ENCODE measurements around the gene OR1I1. TPM values are rescaled to one million over a fixed set of nuclear protein-coding genes. Genes with fewer than 3 reads are reported as not detected.

OR1I1 gene, protein sequence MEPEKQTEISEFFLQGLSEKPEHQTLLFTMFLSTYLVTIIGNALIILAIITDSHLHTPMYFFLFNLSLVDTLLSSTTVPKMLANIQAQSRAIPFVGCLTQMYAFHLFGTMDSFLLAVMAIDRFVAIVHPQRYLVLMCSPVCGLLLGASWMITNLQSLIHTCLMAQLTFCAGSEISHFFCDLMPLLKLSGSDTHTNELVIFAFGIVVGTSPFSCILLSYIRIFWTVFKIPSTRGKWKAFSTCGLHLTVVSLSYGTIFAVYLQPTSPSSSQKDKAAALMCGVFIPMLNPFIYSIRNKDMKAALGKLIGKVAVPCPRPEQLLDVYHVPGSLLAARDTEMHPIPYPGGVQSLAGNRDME
- total RNA-seq (ENCODE audit: low replicate concordance): not detected in 2 replicates

DNA sequence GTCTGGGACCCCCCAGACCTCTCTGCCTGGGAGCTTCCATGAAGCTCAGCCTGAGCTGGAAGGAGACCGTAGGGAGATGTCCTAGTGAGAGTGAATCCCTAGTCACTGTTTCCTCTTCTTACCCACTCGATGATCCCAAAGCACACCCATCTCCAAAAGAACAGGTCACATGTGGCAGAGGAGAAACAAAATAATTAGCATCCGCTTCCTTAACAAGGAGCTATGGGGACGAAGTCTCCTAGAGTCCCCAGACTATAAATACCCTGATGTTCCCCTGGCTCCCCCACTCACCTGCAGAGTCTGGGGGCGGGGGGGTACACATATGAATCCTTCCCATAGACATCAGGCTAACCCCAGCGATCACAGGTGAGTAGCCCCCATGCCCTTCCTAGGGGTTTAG lies at the start of gene OR1I1:
Gene OR1I1, plus strand, starts transcription at position 301 of the 400 bp plus-strand sequence. CDS start 4,855 bp downstream, outside the sequence.
- Mint-ChIP-seq H3K27ac (no peak within 1 kb of the TSS), H3K9me3 (no peaks in the 10 kb centered on the region), H3K36me3 (no peaks in the 10 kb centered on the region), H3K27me3 (ENCODE audit: insufficient read depth, low read depth) (peaks cover 12% of the 10 kb centered on the region), H3K4me1 (no peaks in the 10 kb centered on the region), H3K4me3 (no peak within 1 kb of the TSS)
- no peak within 1 kb of the TSS for H3K27ac ChIP-seq
- H3K9me3 ChIP-seq (ENCODE audit: low read depth): no peaks in the 10 kb centered on the region
- H3K36me3 ChIP-seq: no peaks in the 10 kb centered on the region
- no peak within 1 kb of the TSS for H2AFZ ChIP-seq (replicated peaks)
- no peaks in the 10 kb centered on the region for H3K4me1 ChIP-seq
- H3F3A ChIP-seq (ENCODE audit: low read depth): no peaks in the 10 kb centered on the region
- no peak for DNase-seq (ENCODE audit: low spot score)
- H3K4me3 ChIP-seq: no peak within 1 kb of the TSS
- TF ChIP-seq, protein P1, sequence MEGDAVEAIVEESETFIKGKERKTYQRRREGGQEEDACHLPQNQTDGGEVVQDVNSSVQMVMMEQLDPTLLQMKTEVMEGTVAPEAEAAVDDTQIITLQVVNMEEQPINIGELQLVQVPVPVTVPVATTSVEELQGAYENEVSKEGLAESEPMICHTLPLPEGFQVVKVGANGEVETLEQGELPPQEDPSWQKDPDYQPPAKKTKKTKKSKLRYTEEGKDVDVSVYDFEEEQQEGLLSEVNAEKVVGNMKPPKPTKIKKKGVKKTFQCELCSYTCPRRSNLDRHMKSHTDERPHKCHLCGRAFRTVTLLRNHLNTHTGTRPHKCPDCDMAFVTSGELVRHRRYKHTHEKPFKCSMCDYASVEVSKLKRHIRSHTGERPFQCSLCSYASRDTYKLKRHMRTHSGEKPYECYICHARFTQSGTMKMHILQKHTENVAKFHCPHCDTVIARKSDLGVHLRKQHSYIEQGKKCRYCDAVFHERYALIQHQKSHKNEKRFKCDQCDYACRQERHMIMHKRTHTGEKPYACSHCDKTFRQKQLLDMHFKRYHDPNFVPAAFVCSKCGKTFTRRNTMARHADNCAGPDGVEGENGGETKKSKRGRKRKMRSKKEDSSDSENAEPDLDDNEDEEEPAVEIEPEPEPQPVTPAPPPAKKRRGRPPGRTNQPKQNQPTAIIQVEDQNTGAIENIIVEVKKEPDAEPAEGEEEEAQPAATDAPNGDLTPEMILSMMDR (IDR thresholded peaks at IDR 0.05): no peak
- TF ChIP-seq EZH2 (IDR thresholded peaks at IDR 0.05) (no peak), EZH2phosphoT487 (IDR thresholded peaks at IDR 0.05) (no peak)
- no peak within 1 kb of the TSS for H3K4me2 ChIP-seq
- H3K79me2 ChIP-seq (ENCODE audit: low read depth): no peaks in the 10 kb centered on the region
- H4K20me1 ChIP-seq (ENCODE audit: low read depth): no peaks in the 10 kb centered on the region
- H3K27me3 ChIP-seq: peaks cover 31% of the 10 kb centered on the region
- no peak within 1 kb of the TSS for H3K9ac ChIP-seq

DNA sequence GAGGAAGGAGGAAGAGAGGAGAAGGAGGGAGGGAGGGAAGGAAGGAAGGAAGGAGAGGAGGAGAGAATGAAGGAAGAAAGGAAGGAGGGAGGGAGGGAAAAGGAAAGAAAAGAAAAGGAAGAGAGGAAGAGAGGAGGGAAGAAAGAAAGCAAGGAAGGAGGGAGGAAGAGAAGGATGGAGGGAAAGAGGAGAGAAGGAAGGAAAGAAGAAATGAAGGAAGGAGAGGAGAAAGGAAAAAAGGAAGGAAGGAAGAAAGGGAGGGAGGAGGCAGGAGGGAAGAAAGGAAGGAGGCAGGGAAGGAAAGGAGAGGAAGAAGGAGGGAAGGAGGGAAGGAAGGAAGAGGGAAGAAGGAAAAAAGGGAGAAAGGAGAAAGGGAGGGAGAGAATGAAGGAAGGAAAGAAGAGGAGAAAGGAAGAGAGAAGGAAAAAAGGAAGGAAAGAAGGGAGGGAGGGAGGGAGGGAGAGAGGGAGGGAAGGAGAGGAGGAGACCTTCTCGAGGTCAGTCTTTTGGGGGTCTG lies 46.2 kb upstream of the OR1I1 start:
- Mint-ChIP-seq H3K4me1 (peaks cover 3% of the 10 kb centered on the region), H3K27ac (no peak overlapping the region), H3K27me3 (ENCODE audit: insufficient read depth, low read depth) (peaks cover 10% of the 10 kb centered on the region), H3K36me3 (no peaks in the 10 kb centered on the region), H3K9me3 (no peaks in the 10 kb centered on the region), H3K4me3 (no peak overlapping the region)
- Histone ChIP-seq H3K4me1 (no peaks in the 10 kb centered on the region), H3K36me3 (no peaks in the 10 kb centered on the region), H3K27ac (no peak overlapping the region), H3K4me2 (no peak overlapping the region), H3K4me3 (no peak overlapping the region), H4K20me1 (ENCODE audit: low read depth) (no peaks in the 10 kb centered on the region), H3K9me3 (ENCODE audit: low read depth) (no peaks in the 10 kb centered on the region), H3K79me2 (ENCODE audit: low read depth) (no peaks in the 10 kb centered on the region), H3F3A (ENCODE audit: low read depth) (no peaks in the 10 kb centered on the region), H3K27me3 (no peaks in the 10 kb centered on the region), H2AFZ (replicated peaks) (no peak overlapping the region), H3K9ac (no peak overlapping the region)
- no peak for DNase-seq (ENCODE audit: low spot score)
- TF ChIP-seq, protein P1 (IDR thresholded peaks at IDR 0.05): no peak
- TF ChIP-seq EZH2 (IDR thresholded peaks at IDR 0.05): no peak

DNA sequence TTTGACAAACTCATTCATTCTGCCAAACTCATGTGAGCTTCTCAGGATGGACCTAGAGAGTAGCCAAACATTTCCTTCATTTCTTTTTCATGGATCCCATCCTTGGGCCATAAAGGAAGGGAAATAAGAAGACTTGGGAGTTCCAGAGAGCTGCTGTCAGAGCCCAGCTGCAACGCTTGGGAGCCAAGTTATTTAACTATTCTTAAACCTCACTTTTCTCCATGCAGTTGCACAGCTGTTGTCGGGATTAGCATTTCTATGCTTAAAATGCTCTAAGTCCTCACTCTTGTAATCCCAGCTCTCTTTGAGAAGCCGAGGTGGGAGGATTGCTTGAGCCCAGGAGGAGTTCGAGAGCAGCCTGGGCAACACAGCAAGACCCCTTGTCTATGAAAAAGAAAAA lies 44.4 kb upstream of the OR1I1 start:
- Mint-ChIP-seq H3K9me3 (no peaks in the 10 kb centered on the region), H3K4me1 (peaks cover 3% of the 10 kb centered on the region), H3K27me3 (ENCODE audit: insufficient read depth, low read depth) (peaks cover 10% of the 10 kb centered on the region), H3K4me3 (no peak overlapping the region), H3K36me3 (no peaks in the 10 kb centered on the region), H3K27ac (no peak overlapping the region)
- Histone ChIP-seq H3K27me3 (no peaks in the 10 kb centered on the region), H3F3A (ENCODE audit: low read depth) (no peaks in the 10 kb centered on the region), H3K4me2 (no peak overlapping the region), H3K27ac (no peak overlapping the region), H3K4me1 (no peaks in the 10 kb centered on the region), H4K20me1 (ENCODE audit: low read depth) (no peaks in the 10 kb centered on the region), H3K36me3 (no peaks in the 10 kb centered on the region), H3K79me2 (ENCODE audit: low read depth) (no peaks in the 10 kb centered on the region), H3K9me3 (ENCODE audit: low read depth) (no peaks in the 10 kb centered on the region), H2AFZ (replicated peaks) (no peak overlapping the region), H3K9ac (no peak overlapping the region), H3K4me3 (no peak overlapping the region)
- no peak for DNase-seq (ENCODE audit: low spot score)
- TF ChIP-seq EZH2phosphoT487 (IDR thresholded peaks at IDR 0.05): no peak
- TF ChIP-seq EZH2 (IDR thresholded peaks at IDR 0.05): no peak
- TF ChIP-seq, protein P1 (IDR thresholded peaks at IDR 0.05): no peak
